OCI-LY7 (cell line): ENCODE results near the gene VGLL3.

Experiments used
- EZH2phosphoT487 ChIP-seq: fragments of 200-600 bp; sonication (generic); IDR thresholded peaks from 2 replicates; pipeline ENCODE4 v1.6.1; 2018; ENCODE audit warnings: low read depth, borderline replicate concordance, mild to moderate bottlenecking, mixed run types, antibody characterized with exemption, low read length, moderate library complexity, mixed read lengths
- TF ChIP-seq, protein P1 (sequence below): fragments of 200-600 bp; sonication (generic); conservative IDR thresholded peaks from 2 replicates; pipeline ENCODE4 v1.5.1; 2014; ENCODE audit warnings: mild to moderate bottlenecking, antibody characterized with exemption, low read length, moderate library complexity, mixed read lengths

DNA sequence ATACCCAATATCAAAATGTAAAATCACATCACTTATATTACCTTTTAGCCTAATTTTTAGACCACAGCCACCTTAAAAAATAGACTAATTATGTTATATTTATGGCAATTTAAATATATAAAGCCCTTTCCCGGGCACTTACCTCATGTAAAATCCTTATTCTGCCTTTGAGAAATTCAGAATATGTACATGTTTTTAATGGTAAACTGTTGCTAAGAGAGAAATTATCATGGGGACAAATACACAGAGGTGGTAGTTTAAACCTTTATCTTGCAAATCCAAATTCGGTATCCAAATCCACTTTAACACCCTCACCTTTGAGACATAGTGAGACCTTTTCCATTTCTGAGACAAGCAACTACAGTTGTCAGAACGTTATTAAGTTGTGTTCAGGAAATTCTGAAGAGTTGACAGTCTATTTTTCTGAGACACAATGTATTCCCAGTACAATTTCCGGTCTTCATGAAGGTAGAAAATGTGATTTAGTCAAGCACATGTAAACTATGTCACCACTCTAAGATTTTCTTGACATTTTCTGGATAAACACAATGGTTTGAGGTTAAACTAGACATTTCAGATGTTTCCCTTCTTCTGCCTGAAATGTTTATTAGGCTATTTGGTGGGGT is 10.6 kb upstream of the VGLL3 start:
- TF ChIP-seq, protein P1, sequence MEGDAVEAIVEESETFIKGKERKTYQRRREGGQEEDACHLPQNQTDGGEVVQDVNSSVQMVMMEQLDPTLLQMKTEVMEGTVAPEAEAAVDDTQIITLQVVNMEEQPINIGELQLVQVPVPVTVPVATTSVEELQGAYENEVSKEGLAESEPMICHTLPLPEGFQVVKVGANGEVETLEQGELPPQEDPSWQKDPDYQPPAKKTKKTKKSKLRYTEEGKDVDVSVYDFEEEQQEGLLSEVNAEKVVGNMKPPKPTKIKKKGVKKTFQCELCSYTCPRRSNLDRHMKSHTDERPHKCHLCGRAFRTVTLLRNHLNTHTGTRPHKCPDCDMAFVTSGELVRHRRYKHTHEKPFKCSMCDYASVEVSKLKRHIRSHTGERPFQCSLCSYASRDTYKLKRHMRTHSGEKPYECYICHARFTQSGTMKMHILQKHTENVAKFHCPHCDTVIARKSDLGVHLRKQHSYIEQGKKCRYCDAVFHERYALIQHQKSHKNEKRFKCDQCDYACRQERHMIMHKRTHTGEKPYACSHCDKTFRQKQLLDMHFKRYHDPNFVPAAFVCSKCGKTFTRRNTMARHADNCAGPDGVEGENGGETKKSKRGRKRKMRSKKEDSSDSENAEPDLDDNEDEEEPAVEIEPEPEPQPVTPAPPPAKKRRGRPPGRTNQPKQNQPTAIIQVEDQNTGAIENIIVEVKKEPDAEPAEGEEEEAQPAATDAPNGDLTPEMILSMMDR = no peak
- no peak for TF ChIP-seq EZH2phosphoT487
